Lower leg skin (tissue), 3 donors: ENCODE data around the gene ERICH2.

Source experiments
- POLR2A ChIP-seq, 2 donors: fragments of 450-650 bp; IDR thresholded peaks; one replicate each; pipeline ENCODE4 v1.6.1; 2016 to 2017; ENCODE audit warnings: antibody characterized with exemption in 2 of 2, mild to moderate bottlenecking in 1 of 2, moderate library complexity in 1 of 2
- TF ChIP-seq, protein P1 (sequence below), 3 donors: fragments of 450-650 bp; IDR thresholded peaks; one replicate each; pipeline ENCODE4 v1.5.1; 2016; ENCODE audit warnings: antibody characterized with exemption in 3 of 3, mild to moderate bottlenecking in 3 of 3, moderate library complexity in 2 of 3

DNA sequence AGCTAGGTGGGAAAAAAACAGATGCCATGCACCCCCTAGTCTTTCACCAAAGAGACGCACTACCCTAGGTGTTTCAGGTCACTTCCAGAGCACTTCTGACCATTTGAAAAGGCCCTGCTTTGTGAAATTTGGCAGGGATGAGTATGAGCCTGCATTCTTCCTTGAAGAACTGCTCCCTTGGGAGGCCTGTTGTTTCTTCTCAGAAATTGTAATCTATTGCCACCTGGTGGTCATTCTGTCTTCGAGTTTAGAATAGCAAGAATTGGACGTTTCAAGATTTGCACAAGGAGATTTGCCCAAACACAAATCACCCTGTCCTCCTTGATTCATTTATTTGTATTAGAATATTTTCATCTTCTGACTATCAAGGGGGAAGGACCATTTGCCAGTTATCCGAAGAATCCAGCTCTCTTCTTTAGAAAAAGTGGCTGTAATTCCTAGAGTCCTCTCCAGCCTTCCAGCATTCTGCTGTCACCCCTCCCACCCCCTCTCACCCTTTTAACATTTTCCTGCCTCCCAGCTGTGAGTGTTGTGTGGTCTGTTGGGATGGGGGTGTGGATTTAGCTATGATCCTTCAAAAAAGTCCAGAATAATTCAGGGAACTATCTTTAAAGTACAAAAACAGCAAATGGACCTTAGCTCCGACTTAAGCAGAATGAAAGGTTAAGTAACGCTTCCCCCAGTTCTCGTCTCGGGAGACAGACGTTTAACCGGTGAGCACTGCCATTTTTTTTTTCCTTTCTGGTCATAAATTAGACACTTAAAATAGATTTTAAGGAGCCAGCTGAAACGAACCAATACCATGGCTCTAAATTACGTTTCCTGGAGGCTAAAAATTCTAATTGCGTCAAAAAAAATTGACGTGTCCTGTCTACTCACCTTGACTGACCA, 42.8 kb downstream of the ERICH2 start:
- TF ChIP-seq, protein P1, sequence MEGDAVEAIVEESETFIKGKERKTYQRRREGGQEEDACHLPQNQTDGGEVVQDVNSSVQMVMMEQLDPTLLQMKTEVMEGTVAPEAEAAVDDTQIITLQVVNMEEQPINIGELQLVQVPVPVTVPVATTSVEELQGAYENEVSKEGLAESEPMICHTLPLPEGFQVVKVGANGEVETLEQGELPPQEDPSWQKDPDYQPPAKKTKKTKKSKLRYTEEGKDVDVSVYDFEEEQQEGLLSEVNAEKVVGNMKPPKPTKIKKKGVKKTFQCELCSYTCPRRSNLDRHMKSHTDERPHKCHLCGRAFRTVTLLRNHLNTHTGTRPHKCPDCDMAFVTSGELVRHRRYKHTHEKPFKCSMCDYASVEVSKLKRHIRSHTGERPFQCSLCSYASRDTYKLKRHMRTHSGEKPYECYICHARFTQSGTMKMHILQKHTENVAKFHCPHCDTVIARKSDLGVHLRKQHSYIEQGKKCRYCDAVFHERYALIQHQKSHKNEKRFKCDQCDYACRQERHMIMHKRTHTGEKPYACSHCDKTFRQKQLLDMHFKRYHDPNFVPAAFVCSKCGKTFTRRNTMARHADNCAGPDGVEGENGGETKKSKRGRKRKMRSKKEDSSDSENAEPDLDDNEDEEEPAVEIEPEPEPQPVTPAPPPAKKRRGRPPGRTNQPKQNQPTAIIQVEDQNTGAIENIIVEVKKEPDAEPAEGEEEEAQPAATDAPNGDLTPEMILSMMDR (IDR thresholded peaks at IDR 0.05): no peak
- no peak for TF ChIP-seq POLR2A (IDR thresholded peaks at IDR 0.05)
